ENCODE data around the gene UGT2B28.
A peak's percentile ranks its signal among the peaks of the same experiment; 100 is the strongest.
"Not testable (repeated sequence)": the region's sequence is repeated elsewhere in the genome, so short reads cannot be mapped to it uniquely, and the experiment has no call there.

The UGT2B28 gene

DNA sequence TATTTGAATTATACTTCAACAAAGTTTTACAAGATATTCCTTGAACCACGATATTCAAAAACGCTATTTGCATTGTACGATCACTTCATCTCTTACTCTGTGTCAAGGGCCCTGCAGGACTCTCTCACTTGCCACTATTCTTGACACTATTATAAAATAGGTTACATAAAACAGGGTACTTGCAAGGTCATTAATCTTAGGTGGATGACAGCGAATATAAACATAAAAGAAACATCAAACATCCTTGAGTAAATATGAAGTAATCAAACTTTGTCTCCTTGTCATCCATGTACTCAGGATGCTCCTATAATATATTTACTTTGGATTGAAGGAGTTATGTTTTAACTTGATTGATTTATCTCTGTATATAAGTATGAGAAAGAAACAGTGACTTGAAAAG is at the start of gene UGT2B28:
UGT2B28 (plus strand) TSS at position 395 of the 400 bp plus-strand sequence. CDS start 26 bp downstream, outside the sequence.
- DNase-seq, result not testable (repeated sequence)

DNA sequence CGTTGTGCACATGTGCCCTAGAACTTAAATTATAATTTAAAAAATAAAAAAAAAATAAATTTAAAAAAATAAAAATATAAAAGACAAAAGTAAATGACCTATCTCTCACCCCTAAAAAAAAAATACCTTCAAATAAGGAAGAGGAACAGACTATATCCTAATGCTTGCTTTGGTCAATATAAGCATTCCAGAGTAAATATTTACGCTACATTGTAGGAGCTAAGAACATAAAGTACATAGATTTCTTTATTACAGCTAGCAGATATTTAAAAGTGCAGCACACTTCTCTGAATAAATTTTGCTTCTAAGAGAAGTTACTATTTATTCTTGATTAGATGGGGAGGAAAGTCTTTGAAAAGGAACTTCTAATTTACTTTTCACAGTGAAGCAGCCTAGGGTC is 41.2 kb upstream of the UGT2B28 start:
- DNase-seq, result no peak

DNA sequence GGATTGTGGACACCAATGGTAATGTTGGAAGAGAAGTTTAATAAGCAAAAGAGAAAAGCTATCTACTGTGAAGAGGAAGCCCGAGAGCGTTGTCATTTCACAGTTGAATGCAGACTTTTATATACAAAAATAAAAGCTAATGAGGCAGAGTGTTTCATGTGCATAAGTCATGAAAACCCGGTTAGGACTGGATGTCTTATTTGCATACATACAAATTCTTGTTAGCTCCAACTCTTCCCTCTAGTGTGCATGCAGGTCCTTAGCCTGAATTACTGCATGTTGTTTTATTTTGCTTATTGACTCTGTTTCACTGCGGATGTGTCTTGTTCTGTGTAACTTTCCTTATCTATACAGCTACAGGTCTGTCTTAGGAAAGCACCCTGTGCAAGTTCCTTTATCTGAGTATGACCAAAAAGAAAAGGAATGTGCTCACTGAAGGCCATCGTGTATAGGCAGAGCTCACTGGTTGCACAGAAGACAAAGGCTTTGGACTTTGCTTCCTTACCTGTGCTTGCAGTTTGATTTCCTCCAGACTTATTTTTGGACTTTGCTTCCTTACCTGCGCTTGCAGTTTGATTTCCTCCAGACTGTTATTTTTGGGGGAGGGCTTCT is 40.6 kb upstream of the UGT2B28 start:
- DNase-seq, result no peak

DNA sequence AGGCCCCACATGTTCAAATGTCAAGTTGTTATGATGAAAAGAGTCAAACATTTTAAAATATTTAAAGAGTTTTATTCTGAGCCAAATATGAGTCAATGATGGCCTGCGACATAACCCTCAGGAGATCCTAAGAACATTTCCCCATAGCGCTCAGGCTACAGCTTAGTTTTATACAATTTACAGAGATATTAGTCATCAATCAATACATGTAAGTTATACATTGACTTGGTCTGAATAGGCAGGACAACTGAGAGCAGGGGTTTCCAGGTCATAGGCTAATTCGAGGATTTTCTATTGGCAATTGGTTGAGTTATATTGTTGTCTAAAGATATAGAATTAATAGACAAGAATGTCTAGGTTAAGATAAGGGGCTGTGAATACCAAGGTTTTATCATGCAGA is 39.5 kb upstream of the UGT2B28 start:
- DNase-seq, result not testable (repeated sequence)

DNA sequence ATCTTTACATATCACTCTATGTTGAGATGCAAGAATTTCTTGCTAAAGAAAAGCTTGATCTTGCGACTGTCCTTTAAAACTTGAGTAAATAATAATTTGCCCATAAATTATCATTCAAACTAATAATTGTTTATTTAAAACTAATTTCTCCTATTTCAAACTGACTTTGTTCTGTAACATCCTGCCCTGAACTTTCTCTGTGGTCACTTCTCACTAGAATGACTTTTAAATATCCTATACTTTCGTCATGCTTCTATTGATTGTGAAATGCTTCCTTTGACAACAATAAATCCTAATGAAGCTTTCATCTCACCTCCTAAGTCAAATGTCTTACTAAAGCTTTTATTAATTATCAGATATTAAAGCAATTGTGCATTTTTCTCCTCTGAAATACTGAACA is 38.5 kb upstream of the UGT2B28 start:
- DNase-seq, result not testable (repeated sequence)

DNA sequence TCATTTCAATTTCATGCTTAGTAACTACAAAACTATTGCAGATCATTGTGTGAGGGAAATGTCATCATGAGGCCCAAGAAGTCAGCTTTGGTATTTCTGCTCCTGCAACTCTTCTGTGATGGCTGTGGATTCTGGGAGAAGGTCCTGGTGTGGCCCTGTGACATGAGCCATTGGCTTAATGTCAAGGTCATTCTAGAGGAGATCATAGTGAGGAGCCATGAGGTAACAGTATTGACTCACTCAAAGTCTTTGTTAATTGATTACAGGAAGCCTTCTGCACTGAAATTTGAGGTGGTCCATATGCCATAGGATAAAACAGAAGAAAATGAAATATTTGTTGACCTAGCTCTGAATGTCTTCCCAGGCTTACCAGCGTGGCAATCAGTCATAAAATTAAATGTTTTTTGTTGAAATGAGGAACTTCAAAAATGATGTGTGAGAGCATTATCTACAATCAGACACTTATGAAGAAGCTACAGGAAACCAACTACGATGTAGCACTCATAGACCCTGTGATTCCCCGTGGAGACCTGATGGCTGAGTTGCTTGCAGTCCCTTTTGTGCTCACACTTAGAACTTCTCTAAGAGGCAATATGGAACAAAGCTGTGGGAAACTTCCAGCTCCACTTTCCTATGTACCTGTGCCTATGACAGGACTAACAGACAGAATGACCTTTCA is 37.6 kb upstream of the UGT2B28 start:
- not testable (repeated sequence) for DNase-seq

DNA sequence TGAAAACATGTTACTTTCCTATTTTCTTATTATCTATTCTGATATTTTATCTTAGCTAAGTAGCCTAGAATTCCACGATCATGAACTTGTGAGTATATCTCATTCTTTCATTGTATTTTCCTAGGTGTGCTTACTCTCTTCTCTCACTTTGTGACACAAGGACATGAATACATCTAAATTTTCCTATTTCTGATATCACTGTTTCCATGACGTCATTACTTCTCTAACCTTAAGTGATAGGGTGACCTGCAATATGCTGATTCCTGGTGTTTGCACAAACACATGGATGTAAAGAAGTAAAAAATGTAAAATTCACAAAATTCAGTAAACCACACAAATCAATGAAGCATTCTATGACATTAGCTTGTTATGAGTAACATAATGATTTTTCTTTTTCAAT is 29.4 kb upstream of the UGT2B28 start:
- not testable (repeated sequence) for DNase-seq

DNA sequence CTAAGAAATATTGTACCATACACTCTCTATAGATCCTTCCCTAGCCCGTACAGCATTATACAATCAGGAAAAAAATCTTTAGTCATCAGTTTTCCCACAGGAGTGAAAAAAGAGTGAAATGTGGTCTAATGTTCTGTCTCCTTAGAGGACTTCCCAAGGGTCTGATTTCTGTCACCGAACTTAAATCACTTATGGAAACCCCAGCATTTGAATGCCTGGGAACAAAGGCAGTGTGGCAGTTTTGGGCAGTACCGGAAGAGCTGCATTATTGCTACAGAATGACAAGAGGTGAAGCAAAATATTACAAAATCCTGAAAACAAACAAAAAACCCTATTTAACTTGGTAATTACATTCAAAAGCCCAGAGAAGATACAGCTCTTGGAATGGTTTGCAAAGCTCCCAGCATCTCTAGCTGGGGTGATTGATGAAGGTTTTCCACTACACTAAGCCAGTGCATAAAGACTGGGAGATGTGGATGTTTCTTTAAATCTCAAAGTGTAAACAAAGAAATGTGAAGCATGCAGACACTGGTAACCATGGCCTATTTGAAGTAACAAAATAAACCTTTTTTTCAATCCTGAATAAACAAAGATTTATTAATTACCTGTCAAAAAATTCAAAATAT is 27.0 kb upstream of the UGT2B28 start:
- DNase-seq, result not testable (repeated sequence)

DNA sequence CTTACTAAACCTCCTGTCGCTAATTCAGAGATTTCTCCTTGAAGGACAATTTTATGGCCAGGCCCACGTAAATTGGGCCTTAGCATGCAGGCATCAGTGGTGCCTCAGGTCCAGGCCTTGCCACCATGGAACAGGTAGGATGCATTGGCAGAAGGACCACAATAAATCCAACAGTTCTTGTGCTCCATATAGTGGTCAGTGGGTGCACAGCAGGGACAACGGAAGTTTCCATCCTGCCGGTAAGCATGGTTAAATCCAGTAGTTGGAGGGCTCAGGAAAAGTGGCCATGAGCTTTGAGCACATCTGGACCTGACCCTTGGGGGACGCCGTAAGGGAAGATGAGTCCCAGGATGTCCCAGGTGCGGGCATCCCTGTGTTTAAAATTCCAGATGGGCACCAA is 11.7 kb upstream of the UGT2B28 start:
- not testable (repeated sequence) for DNase-seq

DNA sequence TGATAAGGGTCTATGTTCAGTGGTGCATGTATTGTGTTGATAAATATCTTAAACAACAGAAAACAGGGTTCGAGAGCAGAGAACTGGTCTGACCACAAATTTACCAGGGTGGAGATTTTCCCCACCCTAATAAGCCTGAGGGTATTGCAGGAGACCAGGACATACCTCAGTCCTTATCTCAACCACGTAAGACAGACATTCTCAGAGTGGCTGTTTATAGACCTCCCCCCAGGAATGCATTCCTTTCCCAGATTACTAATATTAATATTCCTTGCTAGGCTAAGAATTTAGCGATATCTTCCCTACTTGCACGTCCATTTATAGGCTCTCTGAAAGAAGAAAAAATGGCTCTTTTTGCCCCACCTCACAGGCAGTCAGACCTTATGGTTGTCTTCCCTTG is 16.1 kb downstream of the UGT2B28 start:
- not testable (repeated sequence) for DNase-seq

DNA sequence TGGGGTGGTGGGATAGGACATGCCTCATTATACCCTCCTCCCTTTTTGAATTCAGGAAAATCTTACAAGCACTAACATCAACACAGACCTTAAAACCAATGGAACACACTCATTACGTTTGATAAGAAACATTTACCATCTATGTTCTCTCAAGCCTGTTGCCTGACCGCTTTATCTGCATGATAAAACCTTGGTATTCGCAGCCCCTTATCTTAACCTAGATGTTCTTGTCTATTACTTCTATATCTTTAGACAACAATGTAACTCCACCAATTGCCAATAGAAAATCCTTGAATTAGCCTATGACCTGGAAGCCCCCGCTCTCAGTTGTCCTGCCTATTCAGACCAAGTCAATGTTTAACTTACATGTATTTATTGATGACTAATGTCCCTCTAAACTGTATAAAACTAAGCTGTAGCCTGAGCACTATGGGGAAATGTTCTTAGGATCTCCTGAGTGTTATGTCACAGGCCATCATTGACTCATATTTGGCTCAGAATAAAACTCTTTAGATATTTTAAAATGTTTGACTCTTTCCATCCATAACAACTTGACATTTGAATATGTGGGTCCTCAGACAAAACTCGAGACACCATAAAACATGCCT is 28.3 kb downstream of the UGT2B28 start:
- not testable (repeated sequence) for DNase-seq

DNA sequence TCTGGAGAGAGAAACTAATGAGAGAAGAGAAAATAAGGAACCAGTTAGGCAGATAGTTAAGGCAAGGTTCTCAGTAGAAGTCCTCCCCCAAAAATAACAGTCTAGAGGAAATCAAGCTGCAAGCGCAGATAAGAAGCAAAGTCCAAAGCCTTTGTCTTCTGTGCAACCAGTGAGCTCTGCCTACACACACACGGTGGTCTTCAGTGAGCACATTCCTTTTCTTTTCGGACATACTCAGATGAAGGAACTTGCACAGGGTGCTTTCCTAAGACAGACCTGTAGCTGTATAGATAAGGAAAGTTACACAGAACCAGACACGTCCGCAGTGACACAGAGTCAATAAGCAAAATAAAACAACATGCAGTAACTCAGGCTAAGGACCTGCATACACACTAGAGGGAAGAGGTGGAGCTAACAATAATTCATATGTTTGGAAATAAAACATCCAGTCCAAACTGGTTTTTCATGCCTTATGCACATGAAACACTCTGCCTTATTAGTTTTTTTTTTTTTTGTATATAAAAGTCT is 29.3 kb downstream of the UGT2B28 start:
- not testable (repeated sequence) for DNase-seq

DNA sequence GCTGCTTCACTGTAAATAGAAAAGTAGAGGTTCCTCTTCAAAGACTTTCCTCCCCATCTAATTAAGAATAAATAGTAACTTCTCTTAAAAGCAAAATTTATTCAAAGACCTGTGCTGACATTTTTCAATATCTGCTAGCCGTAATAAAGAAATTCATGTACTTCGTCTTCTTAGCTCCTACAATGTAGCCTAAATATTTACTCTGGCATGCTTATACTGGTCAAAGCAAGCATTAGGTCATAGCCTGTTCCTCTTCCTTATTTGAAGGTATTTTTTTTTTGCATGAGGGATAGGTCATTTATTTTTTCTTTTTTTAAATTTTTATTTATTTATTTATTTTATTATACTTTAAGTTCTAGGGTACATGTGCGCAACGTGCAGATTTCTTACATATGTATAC is 30.0 kb downstream of the UGT2B28 start:
- not testable (repeated sequence) for DNase-seq

DNA sequence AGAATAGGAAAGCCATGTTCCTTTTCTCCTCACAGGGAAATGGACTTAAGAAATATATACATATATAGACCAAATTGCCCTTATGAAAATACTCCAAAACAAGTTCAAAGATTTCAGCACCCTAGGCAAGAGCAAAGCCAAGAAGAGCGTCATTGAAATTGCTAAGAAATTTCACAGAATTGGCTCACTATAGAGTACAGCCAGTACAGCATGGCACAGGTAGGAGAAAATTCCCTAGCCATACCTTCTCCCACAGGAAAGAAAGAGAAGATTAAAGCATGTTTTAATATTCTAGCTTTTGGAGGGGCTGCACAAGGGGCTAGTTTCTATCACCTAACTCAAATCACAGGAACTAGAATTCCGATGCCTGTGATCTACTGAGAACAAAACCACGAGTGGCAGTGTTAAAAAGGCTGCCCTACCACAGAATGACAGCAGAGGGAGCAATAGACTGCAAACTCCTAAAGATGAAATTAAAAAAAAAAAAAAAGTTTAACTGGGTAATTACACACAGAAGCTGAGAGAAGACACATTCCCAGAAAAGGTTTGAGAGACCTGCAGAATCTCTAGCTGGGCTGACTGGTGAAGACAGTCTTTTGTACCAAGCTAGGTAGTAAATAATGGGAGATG is 37.5 kb downstream of the UGT2B28 start:
- DNase-seq, result peak; percentile 21

DNA sequence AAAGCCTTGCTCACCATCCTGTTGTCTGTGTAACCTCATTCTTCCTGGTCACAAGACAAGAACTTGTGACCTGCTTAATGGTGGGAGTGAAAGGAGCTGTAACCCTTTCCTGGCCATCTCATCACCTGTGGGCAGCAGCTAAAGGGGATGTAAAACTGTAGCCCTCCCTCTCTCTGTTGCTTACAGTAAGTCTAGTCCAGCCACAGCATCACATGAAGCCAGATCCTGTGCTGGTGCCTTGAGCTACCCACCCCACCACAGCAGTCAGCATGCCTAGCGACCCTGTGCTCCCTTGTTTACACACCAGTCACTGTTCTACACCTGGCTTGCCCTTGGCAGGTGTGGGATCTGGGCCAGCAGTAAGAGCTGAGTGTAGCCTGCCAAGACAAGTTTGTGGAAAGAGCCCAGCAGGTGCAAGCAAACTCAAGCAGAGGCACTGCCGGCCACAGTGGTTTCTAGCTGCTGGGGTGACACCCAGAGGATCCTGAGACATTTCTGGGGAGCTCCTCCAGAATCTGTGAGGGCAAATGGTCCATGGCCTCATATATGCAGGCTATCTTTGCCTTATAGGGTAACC is 41.0 kb downstream of the UGT2B28 start:
- DNase-seq, result no peak

DNA sequence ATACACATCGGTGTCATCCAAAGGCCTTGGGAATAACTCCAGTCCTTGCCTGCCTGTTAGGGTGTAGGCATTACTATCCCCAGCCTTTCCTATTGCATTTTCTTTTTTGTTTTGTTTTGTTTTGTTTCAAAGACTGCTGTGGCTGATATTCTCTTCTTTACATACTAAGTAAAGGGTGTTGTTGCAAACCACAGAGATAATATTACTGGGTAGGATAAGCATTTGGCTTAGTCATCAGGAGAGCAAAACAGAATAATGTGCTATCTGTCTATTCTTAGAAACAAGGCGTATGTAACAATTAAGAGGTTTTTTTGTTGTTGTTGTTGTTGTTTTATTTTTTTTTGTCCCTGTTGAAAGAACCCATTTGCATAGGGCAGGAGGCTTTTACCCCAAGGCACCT is 41.8 kb downstream of the UGT2B28 start:
- no peak for DNase-seq

DNA sequence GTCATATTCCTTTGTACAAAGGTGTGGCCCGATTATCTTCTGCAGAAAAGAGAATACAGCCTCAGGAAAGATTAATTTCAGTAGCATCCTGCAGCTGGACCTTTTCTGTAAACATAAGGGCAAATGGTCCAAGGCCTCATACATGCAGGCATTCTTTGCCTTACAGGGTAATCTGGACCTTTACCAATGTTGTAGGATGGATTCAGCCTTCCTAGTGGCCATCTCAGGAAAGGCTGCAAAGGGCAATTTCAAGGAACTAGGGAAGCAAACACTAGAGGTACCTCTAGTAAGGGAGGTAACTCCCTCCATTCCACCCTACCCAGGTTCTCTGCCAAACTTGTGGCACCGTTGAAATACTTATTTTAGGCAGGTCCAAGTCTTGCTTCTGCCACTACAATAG is 43.0 kb downstream of the UGT2B28 start:
- no peak for DNase-seq

DNA sequence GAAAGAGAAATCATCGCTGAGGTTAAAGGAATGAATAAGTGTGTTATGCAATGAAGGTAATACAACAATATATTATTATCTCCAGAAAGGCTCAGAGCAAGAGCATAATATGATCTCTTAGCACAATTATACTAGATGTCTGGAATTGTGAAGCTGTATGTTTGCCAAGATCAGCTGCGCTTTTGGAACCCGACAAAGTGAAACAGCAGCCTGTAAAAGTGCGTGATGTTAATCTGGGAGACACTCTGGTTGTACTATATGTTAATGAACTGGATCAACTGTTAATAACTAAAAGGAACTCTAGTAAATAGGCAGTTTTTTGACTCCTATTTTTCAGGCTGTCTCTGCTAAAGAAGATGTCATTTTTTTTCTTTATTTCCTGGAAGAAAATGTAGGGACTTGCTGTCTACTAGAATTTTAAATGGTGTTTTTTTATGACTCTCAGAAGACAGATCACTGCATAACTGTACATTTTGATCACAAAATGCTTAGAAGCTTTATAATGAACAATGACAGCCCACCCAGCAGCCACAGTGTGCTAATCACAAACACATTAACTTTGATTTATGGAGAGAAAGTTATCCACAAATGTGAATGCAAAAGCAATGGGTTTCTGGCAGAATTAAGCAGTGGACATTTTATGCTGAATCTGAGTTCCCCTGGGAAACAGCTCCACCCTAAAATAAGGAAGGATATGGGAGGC is 50.2 kb downstream of the UGT2B28 start:
- no peak for DNase-seq

DNA sequence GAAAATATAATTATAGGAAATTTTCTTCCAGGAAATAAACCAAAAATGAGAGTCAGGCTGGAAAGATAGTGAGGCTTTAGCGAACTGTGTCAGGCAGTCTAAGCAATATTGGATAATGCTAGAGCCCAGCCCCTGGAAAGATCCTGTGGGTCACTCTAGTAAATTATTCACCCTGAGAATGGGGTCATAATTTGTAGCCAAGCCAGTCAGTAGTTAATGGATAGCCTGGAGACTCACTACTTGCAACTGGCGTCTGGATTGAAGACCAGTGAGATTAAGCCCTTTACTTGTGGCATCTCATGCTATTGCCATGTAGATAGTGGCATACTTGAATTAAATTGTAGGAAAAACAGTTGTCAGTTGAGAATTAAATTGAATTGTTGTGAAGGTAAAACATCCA is 51.0 kb downstream of the UGT2B28 start:
- DNase-seq, result not testable (repeated sequence)

DNA sequence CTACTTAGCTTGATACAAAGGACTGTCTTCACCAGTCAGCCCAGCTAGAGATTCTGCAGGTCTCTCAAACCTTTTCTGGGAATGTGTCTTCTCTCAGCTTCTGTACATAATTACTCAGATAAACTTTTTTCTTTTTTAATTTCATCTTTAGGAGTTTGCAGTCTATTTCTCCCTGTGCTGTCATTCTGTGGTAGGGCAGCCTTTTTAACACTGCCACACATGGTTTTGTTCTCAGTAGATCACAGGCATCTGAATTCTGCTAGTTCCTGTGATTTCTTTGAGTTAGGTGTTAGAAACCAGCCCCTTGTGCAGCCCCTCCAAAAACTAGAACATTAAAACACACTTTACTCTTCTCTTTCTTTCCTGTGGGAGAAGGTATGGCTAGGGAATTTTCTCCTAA is 55.2 kb downstream of the UGT2B28 start:
- DNase-seq, result not testable (repeated sequence)

DNA sequence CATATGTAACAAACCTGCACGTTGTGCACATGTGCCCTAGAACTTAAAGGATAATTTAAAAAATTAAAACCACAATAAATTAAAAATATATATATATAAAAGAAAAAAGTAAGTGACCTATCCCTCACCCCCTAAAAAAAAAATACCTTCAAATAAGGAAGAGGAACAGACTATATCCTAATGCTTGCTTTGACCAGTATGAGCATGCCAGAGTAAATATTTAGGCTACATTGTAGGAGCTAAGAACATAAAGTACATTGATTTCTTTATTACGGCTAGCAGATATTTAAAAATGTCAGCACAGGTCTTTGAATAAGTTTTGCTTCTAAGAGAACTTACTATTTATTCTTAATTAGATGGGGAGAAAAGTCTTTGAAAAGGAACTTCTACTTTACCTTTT is 62.8 kb downstream of the UGT2B28 start:
- DNase-seq, result not testable (repeated sequence)
